Measurements from ENCODE around the gene RGS8. TPM values are rescaled to one million over a fixed set of nuclear protein-coding genes. Genes with fewer than 3 reads are reported as not detected.

The RGS8 gene
- total and polyA plus RNA-seq, 2 experiments from 2014 or later: not detected

DNA sequence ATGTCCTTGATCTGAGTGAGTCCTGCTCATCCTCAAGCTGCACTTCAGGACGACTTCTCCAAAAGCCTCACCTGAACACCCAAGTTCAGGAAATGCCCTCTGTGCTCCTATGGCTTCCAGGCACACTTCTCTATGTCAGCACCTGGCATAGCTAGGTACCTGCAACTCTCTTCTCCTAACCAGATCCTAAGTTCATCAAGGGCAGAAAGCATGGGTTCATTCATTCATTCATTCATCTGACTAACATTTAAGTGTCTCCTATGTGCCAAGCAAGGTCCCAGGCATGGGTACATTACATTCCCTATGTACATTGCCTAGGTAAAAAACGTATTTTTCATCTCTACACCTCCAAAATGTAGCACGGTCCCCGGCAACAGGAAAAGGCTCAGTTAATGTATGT lies 4.0 kb downstream of the RGS8 start:
- whole genome bisulfite sequencing, 2 experiments (ENCODE audit: low coverage in 1 of 2, low lambda C conversion rate in 2 of 2, missing lambda C conversion rate in 2 of 2): 41 to 48% methylated on average over 4 of the region's 4 CpGs
- Histone ChIP-seq H3K4me2 (ENCODE audit: unreplicated experiment) (no peak overlapping the region), H3K9me3 (ENCODE audit: low read depth) (no peaks in the 10 kb centered on the region), H3K36me3 (ENCODE audit: low read depth) (no peaks in the 10 kb centered on the region), H3K4me3 (no peak overlapping the region), H3K9me2 (ENCODE audit: insufficient read depth) (no peaks in the 10 kb centered on the region), H3K27me3 (replicated peaks; ENCODE audit: insufficient read depth) (peaks cover 42% of the 10 kb centered on the region), H3K79me2 (ENCODE audit: insufficient read depth) (no peaks in the 10 kb centered on the region), H2AFZ (no peak overlapping the region), H4K20me1 (ENCODE audit: insufficient read depth) (no peaks in the 10 kb centered on the region), H3F3A (ENCODE audit: insufficient read depth) (no peaks in the 10 kb centered on the region), H3K27ac (no peak overlapping the region), H3K4me1 (ENCODE audit: insufficient read depth) (no peaks in the 10 kb centered on the region), H3K9ac (no peak overlapping the region)
- TF ChIP-seq EZH2 (IDR thresholded peaks at IDR 0.05; ENCODE audit: insufficient read depth, poor library complexity, severe bottlenecking): no peak
- TF ChIP-seq EZH2phosphoT487 (IDR thresholded peaks at IDR 0.05; ENCODE audit: insufficient read depth, low read depth): no peak
- in situ Hi-C loops (cut with MboI): no loop called here
- no peak for DNase-seq

- TF ChIP-seq EZH2phosphoT487 (IDR thresholded peaks at IDR 0.05; ENCODE audit: insufficient read depth, low read depth): no peak
- Histone ChIP-seq H3F3A (ENCODE audit: insufficient read depth) (no peaks in the 10 kb centered on the region), H4K20me1 (ENCODE audit: insufficient read depth) (no peaks in the 10 kb centered on the region), H3K27me3 (replicated peaks; ENCODE audit: insufficient read depth) (peaks cover 44% of the 10 kb centered on the region), H3K79me2 (ENCODE audit: insufficient read depth) (no peaks in the 10 kb centered on the region), H3K4me3 (no peak overlapping the region), H3K4me1 (ENCODE audit: insufficient read depth) (no peaks in the 10 kb centered on the region), H3K9ac (no peak overlapping the region), H3K9me3 (ENCODE audit: low read depth) (no peaks in the 10 kb centered on the region), H3K4me2 (ENCODE audit: unreplicated experiment) (no peak overlapping the region), H3K36me3 (ENCODE audit: low read depth) (no peaks in the 10 kb centered on the region), H3K27ac (no peak overlapping the region), H2AFZ (no peak overlapping the region), H3K9me2 (ENCODE audit: insufficient read depth) (no peaks in the 10 kb centered on the region)
- no peak for DNase-seq
- WGBS, 2 experiments (ENCODE audit: low coverage in 1 of 2, low lambda C conversion rate in 2 of 2, missing lambda C conversion rate in 2 of 2): 5 to 7% methylated on average over 5 to 8 of the region's 8 CpGs
- in situ Hi-C loops (cut with MboI): no loop called here
Observed at GRCh38 chr1:182679684-182680083, 4.7 kb downstream of the RGS8 start.

- 49 to 54% methylated on average over 5 of the region's 5 CpGs for WGBS, 2 experiments (ENCODE audit: low coverage in 1 of 2, low lambda C conversion rate in 2 of 2, missing lambda C conversion rate in 2 of 2)
- in situ Hi-C loops (cut with MboI): no loop called here
- no peak overlapping the region for H3K9ac ChIP-seq
Observed at GRCh38 chr1:182677397-182678098, 6.8 kb downstream of the RGS8 start.

GRCh38 chr1:182676274-182676673 lies 8.1 kb downstream of the RGS8 start:
- H3K79me2 ChIP-seq (ENCODE audit: insufficient read depth): no peaks in the 10 kb centered on the region
- H3K9me3 ChIP-seq (ENCODE audit: low read depth): no peaks in the 10 kb centered on the region
- in situ Hi-C loops (cut with MboI): no loop called here
- no peaks in the 10 kb centered on the region for H3K36me3 ChIP-seq (ENCODE audit: low read depth)
- TF ChIP-seq EZH2 (IDR thresholded peaks at IDR 0.05; ENCODE audit: insufficient read depth, poor library complexity, severe bottlenecking): no peak
- TF ChIP-seq EZH2phosphoT487 (IDR thresholded peaks at IDR 0.05; ENCODE audit: insufficient read depth, low read depth): no peak
- H3K9ac ChIP-seq: no peak overlapping the region
- no peaks in the 10 kb centered on the region for H4K20me1 ChIP-seq (ENCODE audit: insufficient read depth)
- H2AFZ ChIP-seq: no peak overlapping the region
- no peaks in the 10 kb centered on the region for H3K4me1 ChIP-seq (ENCODE audit: insufficient read depth)
- H3K4me3 ChIP-seq: no peak overlapping the region
- no peak for DNase-seq
- H3K9me2 ChIP-seq (ENCODE audit: insufficient read depth): no peaks in the 10 kb centered on the region
- peaks cover 60% of the 10 kb centered on the region for H3K27me3 ChIP-seq (replicated peaks; ENCODE audit: insufficient read depth)
- H3F3A ChIP-seq (ENCODE audit: insufficient read depth): no peaks in the 10 kb centered on the region
- no peak overlapping the region for H3K27ac ChIP-seq
- no peak overlapping the region for H3K4me2 ChIP-seq (ENCODE audit: unreplicated experiment)
- WGBS, 2 experiments (ENCODE audit: low coverage in 1 of 2, low lambda C conversion rate in 2 of 2, missing lambda C conversion rate in 2 of 2): 32 to 37% methylated on average over 4 of the region's 4 CpGs

More at GRCh38 chr1:182677397-182678098, 6.8 kb downstream of the RGS8 start:
- no peaks in the 10 kb centered on the region for H3F3A ChIP-seq (ENCODE audit: insufficient read depth)
- no peaks in the 10 kb centered on the region for H3K36me3 ChIP-seq (ENCODE audit: low read depth)
- H3K4me2 ChIP-seq (ENCODE audit: unreplicated experiment): no peak overlapping the region
- H3K4me1 ChIP-seq (ENCODE audit: insufficient read depth): no peaks in the 10 kb centered on the region
- no peaks in the 10 kb centered on the region for H4K20me1 ChIP-seq (ENCODE audit: insufficient read depth)
- no peaks in the 10 kb centered on the region for H3K9me3 ChIP-seq (ENCODE audit: low read depth)
- H3K79me2 ChIP-seq (ENCODE audit: insufficient read depth): no peaks in the 10 kb centered on the region
- no peak overlapping the region for H2AFZ ChIP-seq
- no peak for DNase-seq
- no peak for TF ChIP-seq EZH2 (IDR thresholded peaks at IDR 0.05; ENCODE audit: insufficient read depth, poor library complexity, severe bottlenecking)
- TF ChIP-seq EZH2phosphoT487 (IDR thresholded peaks at IDR 0.05; ENCODE audit: insufficient read depth, low read depth): no peak
- H3K4me3 ChIP-seq: no peak overlapping the region
- no peak overlapping the region for H3K27ac ChIP-seq
- no peaks in the 10 kb centered on the region for H3K9me2 ChIP-seq (ENCODE audit: insufficient read depth)
- H3K27me3 ChIP-seq (replicated peaks; ENCODE audit: insufficient read depth): peaks cover 47% of the 10 kb centered on the region
